ENCODE data around the gene SGCE.

SGCE gene

GRCh38 chr7:94621120-94621519, 34.8 kb downstream of the SGCE start:
- no peak for DNase-seq

DNA sequence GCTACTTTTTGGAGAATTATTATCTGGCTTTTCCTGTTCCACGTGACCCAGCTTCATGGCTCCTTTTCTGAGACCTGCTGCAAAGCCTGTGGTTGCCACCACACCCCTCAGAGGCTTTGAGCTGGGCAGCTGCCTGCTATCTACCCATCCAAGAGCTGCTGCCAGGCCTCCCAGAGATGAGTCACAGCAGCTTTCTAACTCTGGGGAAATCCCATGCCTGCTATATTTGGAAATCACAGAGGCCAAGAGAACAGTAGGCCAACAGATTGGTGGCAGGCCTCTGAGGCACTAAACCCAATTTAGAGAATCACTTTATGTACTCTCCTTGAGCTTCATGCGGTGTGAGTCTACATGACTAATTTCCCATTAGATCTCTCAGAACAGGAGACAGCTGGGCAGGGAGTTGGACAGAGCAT, 35.2 kb downstream of the SGCE start:
- peak; percentile 86 for DNase-seq

- no peak for DNase-seq
Observed at GRCh38 chr7:94618126-94618525, 37.8 kb downstream of the SGCE start.

GRCh38 chr7:94616855-94617254, 39.1 kb downstream of the SGCE start:
- no peak for DNase-seq

DNA sequence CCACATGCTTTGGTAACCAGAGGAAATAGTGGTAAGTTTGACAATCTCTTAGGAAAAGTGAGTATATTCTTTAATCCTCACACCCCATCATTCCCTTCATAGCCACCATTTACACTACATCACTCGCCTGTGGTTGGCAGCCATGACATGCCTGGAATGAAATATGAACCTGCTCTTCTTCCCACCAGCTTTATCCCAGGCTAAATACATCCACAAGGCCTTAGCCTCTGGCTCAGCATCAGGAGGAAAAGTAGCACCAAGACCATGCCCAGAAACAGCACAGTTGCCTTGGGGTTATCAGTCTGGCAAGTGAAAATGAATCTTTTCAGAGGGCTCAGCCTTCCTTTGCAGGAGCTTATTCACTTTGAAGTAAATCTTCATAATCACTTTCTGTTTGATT, 40.3 kb downstream of the SGCE start:
- no peak for DNase-seq

GRCh38 chr7:94612661-94613060, 43.3 kb downstream of the SGCE start:
- no peak for DNase-seq

DNA sequence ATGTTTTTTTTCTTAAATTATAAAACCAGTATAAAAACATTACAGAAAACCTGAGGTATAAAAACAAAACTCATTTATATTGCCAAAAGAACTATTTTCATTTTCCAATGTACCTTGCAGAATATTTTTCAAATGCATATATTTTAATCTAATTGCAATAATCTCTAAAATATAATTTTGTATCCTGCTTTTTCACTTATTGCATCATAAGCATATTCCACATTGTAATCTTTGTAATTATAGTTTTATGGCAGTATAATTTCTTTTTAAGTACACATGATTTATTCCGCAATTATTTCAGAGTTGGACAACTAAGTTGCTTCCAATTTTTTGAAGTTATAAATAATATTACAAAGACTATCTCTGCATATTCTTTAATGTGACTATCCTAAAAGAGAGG, 43.7 kb downstream of the SGCE start:
- DNase-seq: no peak

DNA sequence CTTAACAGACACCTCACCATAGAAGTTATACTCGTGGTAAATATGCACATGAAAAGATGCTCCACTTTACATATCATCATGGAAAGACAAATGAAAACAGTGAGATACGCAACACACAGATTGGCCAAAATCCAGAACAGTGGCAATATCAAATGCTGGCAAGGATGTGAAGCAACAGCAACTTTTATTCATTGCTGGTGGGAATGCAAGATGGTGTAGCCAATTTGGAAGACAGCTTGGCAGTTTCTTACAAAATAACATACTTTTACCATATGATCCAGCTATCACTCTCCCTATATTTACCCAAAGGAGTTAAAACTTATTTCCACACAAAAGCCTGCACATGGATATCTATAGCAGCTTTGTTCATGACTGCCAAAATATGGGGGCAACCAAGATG, 46.4 kb downstream of the SGCE start:
- no peak for DNase-seq

GRCh38 chr7:94605031-94605430, 50.9 kb downstream of the SGCE start:
- no peak for DNase-seq

DNA sequence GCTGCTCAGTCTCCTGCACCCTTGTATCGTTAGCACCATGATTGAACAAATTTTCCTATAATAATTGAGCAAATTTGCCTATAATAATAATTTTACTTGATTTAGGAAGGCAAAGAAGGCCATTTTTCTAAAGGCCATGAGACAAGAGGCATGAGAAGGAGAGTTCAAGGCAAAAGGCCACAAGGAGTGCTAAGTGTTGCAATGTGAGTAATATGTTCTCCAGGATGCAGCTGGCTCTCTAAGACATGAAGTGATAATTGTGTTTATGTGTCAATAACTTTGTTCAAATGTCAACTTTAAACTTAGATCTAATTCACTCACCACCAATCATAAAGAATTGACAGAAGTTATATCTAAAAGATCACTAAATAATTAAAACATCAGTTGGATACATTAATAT, 53.8 kb downstream of the SGCE start:
- DNase-seq: no peak

GRCh38 chr7:94600267-94600666, 55.7 kb downstream of the SGCE start:
- no peak for DNase-seq

DNA sequence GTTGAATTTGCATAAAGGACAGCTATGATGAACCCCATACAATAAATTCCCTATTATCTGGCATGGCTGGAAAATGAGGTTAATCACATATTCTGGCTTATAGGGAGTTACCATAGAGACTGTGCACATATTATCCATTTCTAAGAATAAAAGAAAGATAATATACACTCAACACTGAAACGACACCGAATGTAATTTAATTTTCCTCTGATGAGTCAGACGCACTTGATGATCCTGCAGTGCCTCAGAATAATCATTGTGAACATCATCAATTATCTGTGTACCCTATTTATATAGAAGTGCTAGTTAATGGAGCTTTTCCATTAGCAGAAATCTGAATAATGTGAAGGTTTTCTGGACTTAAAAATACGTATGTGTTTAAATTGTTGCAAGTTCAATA, 60.2 kb downstream of the SGCE start:
- no peak for DNase-seq

DNA sequence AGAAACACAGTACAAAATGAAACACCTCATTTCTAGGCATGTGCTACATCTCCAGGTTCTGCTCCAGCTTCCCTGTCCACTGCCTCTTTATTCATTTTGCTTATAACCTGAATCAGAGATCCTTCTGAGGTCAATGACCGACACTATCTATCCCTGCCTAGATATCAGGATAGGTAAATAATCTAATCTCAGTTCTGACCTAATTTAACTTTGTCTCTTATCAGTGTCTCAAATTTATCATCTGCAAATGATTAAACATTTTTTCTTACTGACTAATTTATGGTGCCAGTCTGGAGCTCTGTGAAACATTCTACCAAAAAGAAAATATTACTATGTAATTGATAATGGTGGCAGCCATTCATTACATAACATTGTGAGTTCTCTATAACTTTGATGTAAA, 61.1 kb downstream of the SGCE start:
- no peak for DNase-seq

DNA sequence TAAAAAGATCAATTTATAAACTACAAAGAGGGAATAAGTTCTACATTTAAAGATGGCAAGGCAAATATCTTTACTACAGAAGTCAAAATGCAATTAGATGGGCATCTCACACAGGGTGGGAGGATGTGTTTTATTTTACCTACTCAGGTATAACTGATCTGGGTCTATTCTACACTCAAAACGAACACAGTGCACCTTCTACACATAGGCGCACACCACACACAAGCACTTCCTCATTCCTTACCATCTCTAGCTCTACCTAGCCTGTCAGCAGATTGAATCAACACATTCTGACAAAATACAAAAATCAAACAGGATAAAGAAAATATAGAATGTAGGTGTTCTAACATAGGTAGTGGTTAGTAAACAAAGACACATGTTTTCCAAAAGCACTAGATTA, 64.8 kb downstream of the SGCE start:
- DNase-seq: no peak

- no peak for DNase-seq
Observed at GRCh38 chr7:94590526-94591162, 65.3 kb downstream of the SGCE start.

- DNase-seq: no peak
Observed at GRCh38 chr7:94588075-94588474, 67.9 kb downstream of the SGCE start.

DNA sequence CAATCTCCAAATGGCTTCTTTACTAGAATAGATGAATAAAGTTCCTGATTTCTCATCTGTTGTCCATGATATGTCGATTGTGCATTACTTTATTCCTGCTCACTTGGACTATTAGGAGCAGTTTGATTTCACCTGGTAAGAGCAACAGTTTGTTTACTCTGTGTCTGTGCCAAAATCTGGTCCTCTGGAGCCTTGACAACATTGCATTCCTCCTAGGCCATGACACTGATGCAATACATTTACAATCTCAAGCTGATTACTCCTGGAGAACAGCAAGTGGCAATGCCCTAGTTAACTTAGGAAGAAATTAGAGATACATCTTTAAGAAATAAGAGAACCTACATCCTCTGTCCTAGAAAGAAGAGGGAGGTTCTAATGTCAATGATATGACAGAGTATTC, 71.8 kb downstream of the SGCE start:
- no peak for DNase-seq

DNA sequence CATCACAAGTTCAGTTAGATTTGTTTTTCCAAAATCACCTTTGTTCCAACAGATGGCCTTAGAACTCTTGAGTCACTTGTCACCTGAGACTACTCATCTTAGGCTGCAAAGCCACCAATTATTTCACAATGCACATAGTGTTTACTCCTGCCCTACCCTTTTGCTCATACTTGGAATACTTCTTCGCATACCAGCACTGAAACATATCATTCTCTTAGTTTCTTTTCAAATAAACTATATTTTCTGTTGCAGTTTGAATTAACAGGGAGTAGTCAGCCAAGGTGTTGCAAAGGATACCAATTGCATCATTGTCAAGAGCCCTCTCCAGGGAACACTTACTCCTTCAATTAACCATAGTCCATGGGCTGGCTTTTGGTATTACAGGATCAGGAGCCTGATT, 75.3 kb downstream of the SGCE start:
- no peak for DNase-seq

- no peak for DNase-seq
Observed at GRCh38 chr7:94579470-94579869, 76.5 kb downstream of the SGCE start.

GRCh38 chr7:94578614-94579013, 77.3 kb downstream of the SGCE start:
- DNase-seq: no peak

- no peak for DNase-seq
Observed at GRCh38 chr7:94577357-94577756, 78.6 kb downstream of the SGCE start.

DNA sequence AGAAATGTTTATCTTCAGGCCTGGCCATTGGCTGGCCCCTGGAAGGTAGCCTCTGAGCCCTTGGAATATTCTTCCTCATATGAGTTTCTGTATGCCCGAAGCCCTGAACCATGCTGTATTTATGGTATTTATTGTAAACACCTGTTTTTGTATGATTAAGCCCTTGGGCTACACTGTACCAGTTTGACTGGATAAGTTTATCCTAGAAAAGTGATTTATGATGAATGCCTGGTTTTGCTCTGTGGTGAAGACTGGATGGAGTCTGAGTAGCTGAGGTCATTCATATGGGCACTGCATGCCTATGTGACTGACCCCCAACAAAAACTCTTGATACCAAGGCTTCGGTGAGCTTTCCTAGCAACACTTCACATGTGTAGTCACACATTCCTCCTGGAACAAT, 79.6 kb downstream of the SGCE start:
- no peak for DNase-seq

DNA sequence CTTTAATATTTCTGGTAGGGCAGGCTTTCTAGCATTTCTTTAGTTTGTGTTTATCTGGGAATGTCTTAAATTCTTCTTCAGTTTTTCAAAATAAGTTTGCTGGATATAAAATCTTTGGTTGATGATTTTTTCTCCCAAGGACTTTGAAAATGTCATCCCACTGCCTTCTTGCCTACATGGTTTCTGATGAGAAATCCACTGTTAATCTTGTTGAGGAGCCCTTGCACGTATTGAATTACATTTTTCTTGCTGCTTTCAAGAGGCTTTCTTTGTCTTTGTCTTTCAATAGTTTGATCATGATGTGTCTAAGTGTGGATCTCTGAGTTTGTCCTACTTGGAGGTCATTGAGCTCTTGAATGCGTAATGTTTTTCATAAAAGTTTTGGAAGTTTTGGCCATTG, 80.3 kb downstream of the SGCE start:
- DNase-seq: no peak

GRCh38 chr7:94571816-94572215, 84.1 kb downstream of the SGCE start:
- DNase-seq: no peak

DNA sequence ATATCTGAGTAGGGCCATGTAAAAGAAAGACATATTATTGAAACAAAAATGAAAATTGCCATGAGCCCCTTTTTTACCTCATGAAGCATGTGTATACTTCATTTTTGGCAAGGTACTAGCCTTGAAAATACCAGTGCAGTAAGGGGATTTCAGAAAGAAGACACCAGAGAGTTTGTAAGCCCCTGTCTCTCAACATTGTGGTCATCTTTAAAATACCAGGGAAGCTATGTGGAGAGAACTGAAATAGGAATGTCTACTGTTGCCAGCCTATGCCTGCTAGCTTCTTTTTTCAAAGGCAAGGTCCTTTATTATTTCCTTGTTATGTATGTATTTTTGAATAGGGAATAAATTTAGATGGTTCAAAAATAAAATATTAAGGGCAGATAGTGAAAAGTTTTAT, 88.5 kb downstream of the SGCE start:
- no peak for DNase-seq

Measured in hematopoietic multipotent progenitor cell treated with erythropoietin and hydrocortisone succinate and interleukin-3 and kit ligand, for 8 days (in vitro differentiated cells).